HepG2 (cell line): Measurements from ENCODE around the gene ADAMTS17. TPM values are rescaled to one million over a fixed set of nuclear protein-coding genes. Genes with fewer than 3 reads are reported as not detected.

Experiments used
- ATAC-seq: fragments of 200-7000 bp; cut with Tn5 transposase; 3 replicates; pipeline ENCODE4 v1.9.1; 2020; ENCODE audit warnings: mild to moderate bottlenecking, moderate library complexity
- BruUV-seq: library from RNA; stranded (reverse); fragments of 400-500 nt; replicated peaks from 2 replicates; lab custom pipeline; 2021; lab: Mats Ljungman, UMichigan
- CTCF ChIA-PET: fragments of 300-600 bp; formaldehyde crosslinking; extraction: SDS; loops from one replicate; lab custom pipeline; 2021; ENCODE audit warnings: low total read pairs, inconsistent platforms, low intra/inter-chr PET ratio; lab: Yijun Ruan, JAX
- POLR2A ChIA-PET: fragments of 350-600 bp; sonication (Branson Sonifier 250); formaldehyde crosslinking; loops from one replicate; lab custom pipeline; 2020; ENCODE audit warnings: antibody characterized with exemption, inconsistent platforms; lab: Yijun Ruan, JAX
- DNase-seq: peaks from one replicate; pipeline ENCODE4 v3.0.0-alpha.2; 2015; ENCODE audit warnings: low spot score
- FAIRE-seq: peaks from 3 replicates; lab custom pipeline; 2011; peaks lifted over from hg19 to GRCh38; lab: Jason Lieb, UNC
- H2AFZ ChIP-seq: one replicate; pipeline ENCODE4 v1.6.1; 2011; ENCODE audit warnings: low read length, inconsistent platforms
- H3K27ac ChIP-seq: fragments of 300-600 bp; 3 replicates; pipeline ENCODE4 v1.8.0; 2011; ENCODE audit warnings: mixed run types, mild to moderate bottlenecking, mixed read lengths, low read length, inconsistent platforms; ENCODE audit not compliant: insufficient read depth; ENCODE audit errors: extremely low read length
- H3K27me3 ChIP-seq, 2 experiments: fragments of 200-600 bp in 1 of 2; 2 replicates in 1 of 2; 3 replicates in 1 of 2; pipeline versions ENCODE4 v1.6.0 to v1.8.0; 2011; ENCODE audit warnings: low read length in 2 of 2, mild to moderate bottlenecking in 2 of 2, moderate library complexity in 2 of 2, inconsistent platforms in 1 of 2; ENCODE audit not compliant: insufficient read depth in 2 of 2, control insufficient read depth in 1 of 2
- H3K36me3 ChIP-seq, 2 experiments: fragments of 200-600 bp in 1 of 2; replicated peaks in 1 of 2; 2 replicates in 1 of 2; 3 replicates in 1 of 2; pipeline versions ENCODE4 v1.5.1 to v1.8.0; 2011; ENCODE audit warnings: low read length in 2 of 2, inconsistent platforms in 1 of 2; ENCODE audit not compliant: insufficient read depth in 2 of 2, control insufficient read depth in 1 of 2
- H3K4me1 ChIP-seq: 2 replicates; pipeline ENCODE4 v1.5.1; 2012; ENCODE audit warnings: low read length, inconsistent platforms; ENCODE audit not compliant: insufficient read depth
- H3K4me2 ChIP-seq: 2 replicates; pipeline ENCODE4 v1.6.0; 2011; ENCODE audit warnings: low read depth, low read length, inconsistent platforms
- H3K4me3 ChIP-seq, 3 experiments: fragments of 200-600 bp in 1 of 3; sonication (generic), shearing (Covaris generic) in 1 of 3; replicated peaks in 1 of 3; 2 replicates each; pipeline ENCODE4 v1.5.1; 2011 to 2016; ENCODE audit warnings: low read length in 3 of 3, inconsistent platforms in 2 of 3, low read depth in 2 of 3, mild to moderate bottlenecking in 2 of 3, control low read depth in 1 of 3, mixed read lengths in 1 of 3; ENCODE audit not compliant: insufficient read depth in 1 of 3
- H3K79me2 ChIP-seq: one replicate; pipeline ENCODE4 v1.6.1; 2011; ENCODE audit warnings: low read length, inconsistent platforms; ENCODE audit not compliant: insufficient read depth
- H3K9ac ChIP-seq: 2 replicates; pipeline ENCODE4 v1.6.0; 2011; ENCODE audit warnings: mild to moderate bottlenecking, low read depth, low read length, inconsistent platforms; ENCODE audit not compliant: insufficient read depth
- H3K9me3 ChIP-seq: 2 replicates; pipeline ENCODE4 v1.5.1; 2012; ENCODE audit warnings: mild to moderate bottlenecking, low read length
- H4K20me1 ChIP-seq: 2 replicates; pipeline ENCODE4 v1.6.0; 2011; ENCODE audit warnings: inconsistent platforms, mild to moderate bottlenecking, low read length, moderate library complexity; ENCODE audit not compliant: insufficient read depth
- BORCS8-MEF2B ChIP-seq: sonication (generic); formaldehyde crosslinking; IDR thresholded peaks from 2 replicates; pipeline ENCODE4 v1.8.0; 2022; ENCODE audit warnings: mild to moderate bottlenecking, missing genetic modification reagents
- FOXC1 ChIP-seq: sonication (generic); formaldehyde crosslinking; IDR thresholded peaks from 2 replicates; pipeline ENCODE4 v1.8.0; 2022; ENCODE audit warnings: mild to moderate bottlenecking, missing genetic modification reagents, borderline replicate concordance
- IRF9 ChIP-seq: sonication (generic); formaldehyde crosslinking; IDR thresholded peaks from 2 replicates; pipeline ENCODE4 v1.8.0; 2022; ENCODE audit warnings: missing genetic modification reagents, mild to moderate bottlenecking, borderline replicate concordance
- TBX3 ChIP-seq: fragments of 450-650 bp; IDR thresholded peaks from 2 replicates; pipeline ENCODE4 v1.6.1; 2017; ENCODE audit warnings: antibody characterized with exemption, mild to moderate bottlenecking, inconsistent platforms, borderline replicate concordance
- ZBTB25 ChIP-seq: IDR thresholded peaks from 2 replicates; pipeline ENCODE4 v1.6.1; 2018; ENCODE audit warnings: missing genetic modification reagents
- ZBTB7B ChIP-seq: sonication (generic); formaldehyde crosslinking; IDR thresholded peaks from 2 replicates; pipeline ENCODE4 v1.4.0; 2020; ENCODE audit warnings: missing genetic modification reagents
- ZNF44 ChIP-seq: sonication (generic); formaldehyde crosslinking; IDR thresholded peaks from 2 replicates; pipeline ENCODE4 v1.5.1; 2020; ENCODE audit warnings: mild to moderate bottlenecking, missing genetic modification reagents
- ZNF580 ChIP-seq: IDR thresholded peaks from 2 replicates; pipeline ENCODE4 v1.6.1; 2016; ENCODE audit warnings: low read depth, borderline replicate concordance
- ZNF616 ChIP-seq: sonication (generic); formaldehyde crosslinking; IDR thresholded peaks from 2 replicates; pipeline ENCODE4 v1.5.0; 2020; ENCODE audit warnings: low read depth, mild to moderate bottlenecking, missing genetic modification reagents
- WGBS: methylation state at CpG from one replicate; pipeline ENCODE4 v1.1.6; 2017; ENCODE audit warnings: low lambda C conversion rate; 5-methylcytosine and 5-hydroxymethylcytosine counted together
- in situ Hi-C: cut with HindIII; loops from 2 replicates; pipeline ENCODE4 v1.10.0; 2017; ENCODE audit warnings: low pct_unique_long_range_greater_than_20kb; ENCODE audit not compliant: extremely low pct_ligation_motif_present
- intact Hi-C: fragments of 100-400 bp; cut with micrococcal nuclease; formaldehyde crosslinking; loops from one replicate; pipeline ENCODE4 v1.10.0; 2022; ENCODE audit not compliant: unreplicated experiment
- polyA plus RNA-seq, 8 experiments: library from polyadenylated mRNA; depleted of rRNA in 3 of 8; stranded (reverse) in 7 of 8; unstranded in 1 of 8; fragments of >200 nt; fragmentation: Illumina TruSeq in 4 of 8; extraction: Trizol in 4 of 8; gene quantifications; 2 replicates each; pipeline versions ENCODE4 v1.2.1 to v1.2.3, GENCODE V29; 2011 to 2016; ENCODE audit warnings: low read depth in 4 of 8, missing spikeins in 1 of 8, mixed read lengths in 1 of 8; ENCODE audit not compliant: insufficient read depth in 1 of 8
- total RNA-seq, 5 experiments: library from RNA; depleted of rRNA; stranded (reverse); fragments of >200 nt; fragmentation: Illumina TruSeq; extraction: Trizol; gene quantifications; 2 replicates each; pipeline ENCODE4 v1.2.3, GENCODE V29; 2016; ENCODE audit warnings: low read depth in 1 of 5

Gene ADAMTS17
- total and polyA plus RNA-seq, 2 of the 13 experiments (the other 11 are each of a cell fraction or from before 2014, with no cell fraction given), result 0.02 to 0.04 TPM

GRCh38 chr15:100311154-100311625 lies 30.6 kb downstream of the ADAMTS17 start:
- BruUV-seq, result no TSS peak
- Histone ChIP-seq H3K36me3 (no peaks in the 10 kb centered on the region), H3K4me3 (no peak overlapping the region), H3K27me3 (no peaks in the 10 kb centered on the region), H3K27ac (no peak overlapping the region), H4K20me1 (no peaks in the 10 kb centered on the region), H3K9ac (no peak overlapping the region), H3K4me1 (no peaks in the 10 kb centered on the region), H2AFZ (no peak overlapping the region), H3K4me2 (no peak overlapping the region), H3K79me2 (no peaks in the 10 kb centered on the region), H3K9me3 (no peaks in the 10 kb centered on the region)
- FAIRE-seq, result no peak
- TF ChIP-seq ZNF44 (CRISPR knock-in tag) (no peak), IRF9 (no peak), FOXC1 (CRISPR knock-in tag) (no peak), BORCS8-MEF2B (CRISPR knock-in tag) (no peak), TBX3 (no peak), ZNF580 (CRISPR knock-in tag) (no peak)
- in situ Hi-C loops, result no loop called here
- POLR2A ChIA-PET, result no interaction called here
- CTCF ChIA-PET, result no interaction called here
- no peak for DNase-seq
- ATAC-seq, result no peak
- intact Hi-C loops, result no loop called here
- WGBS, result 64% methylated on average over 13 of the region's 15 CpGs

DNA sequence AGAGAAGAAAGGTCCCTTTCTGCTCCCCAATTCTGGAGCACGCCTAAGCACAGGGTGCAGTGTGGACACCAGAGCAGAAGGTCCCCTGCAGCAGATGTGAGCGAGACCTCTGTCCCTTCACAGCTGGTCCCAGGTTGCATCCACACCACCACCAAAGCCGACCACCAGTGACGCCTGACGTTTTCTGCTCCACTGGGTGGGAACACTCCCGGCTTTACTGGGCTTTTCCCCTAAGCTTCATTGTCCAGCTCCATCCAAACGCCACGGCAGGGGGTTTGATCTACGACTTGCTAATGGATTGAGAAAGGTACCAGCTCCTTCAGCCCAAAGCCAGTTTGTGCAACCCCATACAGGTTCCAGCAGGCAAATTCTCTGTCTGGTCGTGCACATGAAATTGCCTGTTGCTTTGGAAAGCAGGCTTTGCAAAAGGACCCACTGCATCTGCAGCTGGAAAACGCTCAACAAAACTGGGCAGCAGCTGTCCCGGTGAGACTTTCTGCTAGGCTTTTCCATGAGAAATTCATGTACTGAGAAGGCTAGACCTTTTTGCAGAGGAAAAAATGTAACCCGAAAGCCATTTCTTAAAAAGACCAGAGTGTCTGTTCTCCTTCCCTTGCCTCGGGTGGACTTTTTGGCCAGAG lies 31.1 kb downstream of the ADAMTS17 start:
- 27% methylated on average over 9 of the region's 14 CpGs for WGBS
- no peaks in the 10 kb centered on the region for H3K27me3 ChIP-seq
- CTCF ChIA-PET, result no interaction called here
- no peak for DNase-seq
- no peak for ATAC-seq
- H3K4me2 ChIP-seq, result no peak overlapping the region
- POLR2A ChIA-PET, result no interaction called here
- H3K9me3 ChIP-seq, result no peaks in the 10 kb centered on the region
- H3K27ac ChIP-seq, result no peak overlapping the region
- H3K4me1 ChIP-seq, result no peaks in the 10 kb centered on the region
- H4K20me1 ChIP-seq, result no peaks in the 10 kb centered on the region
- intact Hi-C loops (no loop called here), in situ Hi-C loops (no loop called here)
- BruUV-seq, result no TSS peak
- H3K4me3 ChIP-seq, result no peak overlapping the region
- H2AFZ ChIP-seq, result no peak overlapping the region
- no peaks in the 10 kb centered on the region for H3K79me2 ChIP-seq
- TF ChIP-seq ZBTB7B (CRISPR knock-in tag), result no peak
- no peak for TF ChIP-seq ZBTB25 (CRISPR knock-in tag)
- TF ChIP-seq ZNF616 (CRISPR knock-in tag), result no peak
- no peak overlapping the region for H3K9ac ChIP-seq
- FAIRE-seq, result no peak
- no peaks in the 10 kb centered on the region for H3K36me3 ChIP-seq
